Ectodermal cell (in vitro differentiated cells): ENCODE results near the gene DHPS.
"Not testable (repeated sequence)": the region's sequence is repeated elsewhere in the genome, so short reads cannot be mapped to it uniquely, and the experiment has no call there.

Experiments
- H3K27ac ChIP-seq: 2 replicates; pipeline ENCODE4 v1.7.0; 2013; ENCODE audit warnings: mild to moderate bottlenecking, low read depth, low read length; ENCODE audit not compliant: insufficient read depth, poor library complexity, severe bottlenecking
- H3K27me3 ChIP-seq: 2 replicates; pipeline ENCODE4 v1.7.0; 2013; ENCODE audit warnings: mild to moderate bottlenecking, low read length; ENCODE audit not compliant: insufficient read depth, control insufficient read depth, poor library complexity, severe bottlenecking
- H3K36me3 ChIP-seq: one replicate; pipeline ENCODE4 v1.7.0; 2013; ENCODE audit warnings: low read length; ENCODE audit not compliant: control insufficient read depth, insufficient read depth
- H3K4me1 ChIP-seq: one replicate; pipeline ENCODE4 v1.7.0; 2013; ENCODE audit warnings: low read length; ENCODE audit not compliant: control insufficient read depth, insufficient read depth
- H3K4me3 ChIP-seq: 2 replicates; pipeline ENCODE4 v1.7.0; 2013; ENCODE audit warnings: low read depth, low read length, control low read depth; ENCODE audit not compliant: insufficient read depth
- H3K9me3 ChIP-seq: 2 replicates; pipeline ENCODE4 v1.7.0; 2013; ENCODE audit warnings: mild to moderate bottlenecking, low read length, moderate library complexity; ENCODE audit not compliant: control insufficient read depth
- WGBS, 2 experiments: methylation state at CpG; one replicate each; pipeline ENCODE4 v1.1.7; 2013; ENCODE audit warnings: missing lambda C conversion rate in 2 of 2; 5-methylcytosine and 5-hydroxymethylcytosine counted together

DHPS gene

DNA sequence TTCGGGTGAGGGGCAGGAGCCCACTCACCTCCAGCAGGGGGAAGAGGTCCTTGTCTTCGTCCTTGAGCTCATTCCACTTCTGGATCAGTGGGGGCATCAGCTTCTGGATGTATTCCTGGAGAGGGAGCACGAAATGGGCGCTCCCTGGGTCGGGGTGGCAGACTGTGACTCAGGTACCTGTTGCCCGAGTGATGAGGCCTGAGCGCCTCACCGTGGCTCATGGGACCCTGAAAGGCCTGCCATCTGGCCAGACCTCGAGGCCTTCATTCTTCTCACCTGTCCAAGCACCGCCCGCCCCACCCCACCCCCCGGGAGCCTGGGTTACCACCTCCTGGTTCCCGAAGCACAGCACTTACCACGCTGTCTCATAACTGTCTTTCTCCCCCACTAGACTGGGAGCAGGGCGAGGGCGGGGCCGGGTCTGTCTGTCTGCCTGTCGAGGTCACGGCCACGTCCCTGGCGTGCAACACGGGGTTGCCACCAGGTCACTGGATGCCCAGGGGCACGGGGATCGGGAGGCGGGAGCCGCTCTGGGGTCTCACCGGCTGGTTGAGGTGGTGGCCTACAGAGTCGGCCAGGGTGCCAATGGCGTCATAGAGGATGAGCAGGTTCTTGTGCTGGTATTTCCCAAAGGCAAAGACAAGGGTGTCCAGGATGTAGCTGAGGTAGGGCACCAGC, 24.1 kb upstream of the DHPS start:
- 97% methylated on average over 29 of the region's 29 CpGs for WGBS, 2 experiments
- peaks cover 69% of the 10 kb centered on the region for H3K36me3 ChIP-seq

DNA sequence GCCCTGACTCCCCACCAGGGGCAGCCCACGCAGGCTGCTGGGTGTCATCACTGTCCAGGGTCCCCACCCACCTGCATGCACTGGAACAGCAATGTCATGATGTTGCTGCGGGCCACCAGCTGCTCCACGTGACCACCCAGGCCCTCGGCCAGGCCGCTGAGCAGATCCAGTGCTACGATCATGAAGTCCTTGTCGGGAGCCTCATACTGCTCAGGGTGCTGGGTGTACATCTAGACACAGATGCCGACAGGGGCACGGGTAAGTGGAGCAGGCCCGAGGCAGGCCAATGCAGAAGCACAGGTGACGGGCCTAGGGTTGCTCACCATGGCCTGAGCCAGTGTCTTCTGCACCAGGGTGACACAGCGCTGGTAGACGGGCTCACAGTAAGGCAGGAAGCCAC, 23.5 kb upstream of the DHPS start:
- Histone ChIP-seq H3K27ac (no peak overlapping the region), H3K36me3 (peaks cover 68% of the 10 kb centered on the region), H3K4me3 (no peak overlapping the region), H3K4me1 (no peaks in the 10 kb centered on the region), H3K27me3 (no peaks in the 10 kb centered on the region), H3K9me3 (no peaks in the 10 kb centered on the region)
- 95 to 98% methylated on average over 13 of the region's 13 CpGs for WGBS, 2 experiments

More for the DNA sequence above, 24.1 kb upstream of the DHPS start:
- H3K27me3 ChIP-seq, result no peaks in the 10 kb centered on the region
- no peak overlapping the region for H3K27ac ChIP-seq
- H3K4me3 ChIP-seq, result no peak overlapping the region
- no peaks in the 10 kb centered on the region for H3K4me1 ChIP-seq
- H3K9me3 ChIP-seq, result no peaks in the 10 kb centered on the region

DNA sequence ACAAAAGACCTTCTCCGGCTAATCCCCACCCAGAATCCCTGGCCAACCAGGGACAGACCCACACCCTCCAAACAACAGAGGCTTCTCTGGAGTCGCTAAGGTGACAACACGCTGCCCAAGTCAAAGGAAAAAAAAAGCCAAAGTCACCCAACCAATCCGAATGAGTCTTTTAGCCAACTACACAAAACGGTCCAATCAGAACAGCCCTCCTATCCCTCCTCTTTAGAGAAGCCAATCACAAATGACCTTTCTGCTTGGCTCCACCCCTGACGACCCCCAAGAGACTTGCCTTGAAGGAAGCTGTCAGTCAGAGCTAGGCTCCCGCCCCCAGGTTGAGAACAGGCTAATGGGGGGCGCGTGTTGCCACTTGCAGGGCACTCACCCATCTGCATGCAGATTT, 21.4 kb upstream of the DHPS start:
- peaks cover 53% of the 10 kb centered on the region for H3K36me3 ChIP-seq
- 47 to 48% methylated on average over 9 of the region's 9 CpGs for WGBS, 2 experiments
- H3K27me3 ChIP-seq, result no peaks in the 10 kb centered on the region
- peak overlapping the region; percentile 92 for H3K27ac ChIP-seq
- no peaks in the 10 kb centered on the region for H3K4me1 ChIP-seq
- no peaks in the 10 kb centered on the region for H3K9me3 ChIP-seq
- no peak overlapping the region for H3K4me3 ChIP-seq

DNA sequence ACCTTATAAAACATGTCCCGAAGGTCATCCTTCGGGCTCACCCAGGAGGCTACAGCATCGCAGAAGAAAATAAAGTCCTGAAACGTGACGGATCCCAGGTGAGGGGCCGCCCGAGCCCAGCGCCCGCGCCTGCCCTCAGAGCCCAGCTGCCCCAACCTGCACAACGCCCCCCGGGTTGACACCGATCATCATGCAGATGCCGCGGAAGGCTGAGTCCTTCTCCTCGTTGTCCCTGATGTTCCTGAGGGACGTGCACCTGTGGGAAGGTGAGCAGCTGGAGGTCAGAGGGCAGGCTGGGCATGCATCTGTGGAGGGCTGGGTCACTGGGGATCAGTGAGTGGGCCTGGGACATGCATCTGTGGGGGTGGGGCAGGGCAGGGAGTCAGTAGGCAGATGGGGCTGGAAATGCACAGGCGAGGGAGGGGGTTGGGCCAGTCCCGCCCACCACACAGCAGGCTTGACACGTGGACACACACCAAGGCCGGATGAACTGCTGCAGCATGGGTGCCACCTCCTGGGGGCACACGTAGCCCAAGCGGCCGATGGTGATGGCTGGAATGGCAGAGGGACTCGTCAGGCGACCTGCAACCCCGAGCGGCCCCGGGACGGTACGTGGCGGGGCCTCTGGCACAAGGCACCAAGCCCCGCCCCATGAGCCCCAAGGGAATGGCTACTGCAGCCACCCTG, 20.1 kb upstream of the DHPS start:
- H3K27ac ChIP-seq, result no peak overlapping the region
- H3K36me3 ChIP-seq, result peaks cover 53% of the 10 kb centered on the region
- H3K9me3 ChIP-seq, result no peaks in the 10 kb centered on the region
- WGBS, 2 experiments, result 96% methylated on average over 33 of the region's 33 CpGs
- H3K27me3 ChIP-seq, result no peaks in the 10 kb centered on the region
- H3K4me3 ChIP-seq, result no peak overlapping the region
- H3K4me1 ChIP-seq, result no peaks in the 10 kb centered on the region

DNA sequence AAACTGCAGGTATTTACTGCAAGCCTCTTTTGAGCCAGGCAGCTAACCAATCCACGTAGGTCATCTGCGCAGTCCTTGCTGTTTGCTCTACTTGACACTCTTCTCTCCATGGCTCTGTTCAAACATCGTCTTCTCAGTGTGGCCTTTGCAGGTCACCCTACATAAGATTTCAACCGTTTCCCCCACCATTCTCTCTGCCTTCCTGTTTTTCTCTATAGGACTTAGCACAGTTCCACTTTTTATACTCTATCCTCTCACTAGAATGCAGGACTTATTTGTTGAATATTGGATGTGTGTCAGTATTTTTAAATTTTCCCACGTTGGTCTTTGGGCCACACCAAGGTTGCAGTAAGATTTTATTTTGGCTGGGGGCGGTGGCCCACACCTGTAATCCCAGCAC, 16.5 kb upstream of the DHPS start:
- Histone ChIP-seq H3K4me1 (no peaks in the 10 kb centered on the region), H3K27me3 (no peaks in the 10 kb centered on the region), H3K9me3 (no peaks in the 10 kb centered on the region), H3K27ac (no peak overlapping the region), H3K4me3 (no peak overlapping the region), H3K36me3 (peaks cover 32% of the 10 kb centered on the region)
- WGBS, 2 experiments, result 92 to 95% methylated on average over 6 of the region's 6 CpGs

DNA sequence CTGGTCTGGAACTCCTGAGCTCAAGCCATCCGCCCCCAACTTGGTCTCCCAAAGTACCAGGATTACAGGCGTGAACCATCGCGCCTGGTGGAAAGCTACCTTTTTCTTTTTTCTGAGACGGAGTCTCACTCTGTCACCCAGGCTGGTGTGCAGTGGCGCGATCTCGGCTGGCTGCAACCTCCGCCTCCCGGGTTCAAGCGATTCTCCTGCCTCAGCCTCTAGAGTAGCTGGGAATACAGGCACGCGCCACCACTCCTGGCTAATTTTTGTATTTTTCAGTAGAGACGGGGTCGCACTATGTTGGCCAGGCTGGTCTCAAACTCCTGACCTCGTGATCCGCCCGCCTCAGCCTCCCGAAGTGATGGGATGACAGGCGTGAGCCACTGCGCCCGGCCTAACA, 15.7 kb upstream of the DHPS start:
- not testable (repeated sequence) for H3K9me3 ChIP-seq, H3K27ac ChIP-seq, H3K4me1 ChIP-seq, H3K27me3 ChIP-seq, H3K4me3 ChIP-seq
- 94 to 95% methylated on average over 22 of the region's 22 CpGs for WGBS, 2 experiments
- peaks cover 26% of the 10 kb centered on the region for H3K36me3 ChIP-seq

DNA sequence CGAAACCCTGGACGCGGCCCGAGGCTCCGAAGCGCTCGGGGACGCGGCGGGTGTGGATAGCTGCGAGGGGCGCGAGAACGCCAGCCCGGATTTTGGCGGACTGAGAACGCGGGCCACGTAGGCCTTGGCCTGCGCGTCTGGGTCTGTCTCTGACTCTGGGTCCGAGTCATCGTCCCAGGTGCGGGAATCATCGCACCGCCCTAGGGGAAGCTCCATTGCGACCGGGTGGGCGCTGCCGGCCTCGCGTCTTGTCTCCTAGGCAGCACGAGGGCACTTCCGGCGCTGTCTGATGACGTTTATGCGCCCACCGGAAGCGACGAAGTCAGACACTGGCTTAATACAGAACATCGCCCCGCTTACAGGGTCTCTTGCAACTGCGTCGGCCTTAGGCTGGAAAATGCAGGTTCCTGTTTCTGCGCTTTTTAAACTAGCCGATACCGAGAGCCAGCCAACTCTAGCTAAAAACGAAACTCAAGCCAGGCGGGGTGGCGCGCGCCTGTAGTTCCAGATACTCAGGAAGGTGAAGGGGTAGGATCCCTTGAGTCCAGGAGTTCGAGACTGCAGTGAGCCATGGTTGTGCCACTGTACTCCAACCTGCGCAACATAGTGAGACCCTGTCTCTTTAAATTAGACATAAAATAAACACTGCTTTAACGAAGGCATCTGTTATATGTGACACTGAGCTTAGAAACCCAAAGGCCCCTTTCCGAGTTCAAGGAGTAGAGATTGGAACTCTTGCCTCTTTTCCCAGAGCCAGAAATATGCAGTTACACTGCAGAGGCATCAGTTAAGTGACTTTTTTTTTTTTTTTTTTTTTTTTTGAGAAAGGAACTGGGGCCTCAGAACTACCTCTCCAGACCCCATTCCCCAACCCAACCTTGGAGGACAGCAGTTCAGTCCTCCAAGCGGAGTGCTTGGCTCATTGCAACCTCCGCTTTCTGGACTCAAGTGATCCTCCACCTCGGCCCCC, 15.0 kb upstream of the DHPS start, which contains the start of gene FBXW9:
FBXW9 (minus strand) TSS at position 266 of the 970 bp plus-strand sequence; CDS start at position 216, 50 bp downstream.
- H3K36me3 ChIP-seq, result peaks cover 18% of the 10 kb centered on the region
- no peaks in the 10 kb centered on the region for H3K27me3 ChIP-seq
- no peaks in the 10 kb centered on the region for H3K9me3 ChIP-seq
- WGBS, 2 experiments, result 11% methylated on average over 59 of the region's 59 CpGs
- H3K4me3 ChIP-seq, result peak within 1 kb of the TSS; percentile 81
- no peaks in the 10 kb centered on the region for H3K4me1 ChIP-seq
- peak within 1 kb of the TSS; percentile 91 for H3K27ac ChIP-seq

DNA sequence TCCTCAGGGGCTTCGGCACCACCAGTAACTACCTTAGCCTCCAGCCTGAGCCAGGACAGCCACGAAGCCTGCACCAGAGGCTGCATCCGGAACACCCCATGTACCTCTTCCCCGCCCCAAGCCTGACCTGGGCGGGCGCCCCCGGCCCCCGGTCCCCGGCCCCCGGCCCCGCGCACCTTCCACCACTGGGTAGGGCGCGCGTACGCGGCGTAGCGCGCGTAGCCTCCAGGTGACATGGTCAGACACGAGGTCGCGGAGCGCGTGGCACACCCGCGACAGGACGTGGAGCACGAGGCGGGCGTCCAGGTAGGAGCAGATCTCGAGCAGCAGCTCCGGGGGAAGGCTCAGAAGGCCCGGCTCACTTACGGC, 14.3 kb upstream of the DHPS start:
- H3K27ac ChIP-seq, result no peak overlapping the region
- peaks cover 11% of the 10 kb centered on the region for H3K36me3 ChIP-seq
- 9 to 10% methylated on average over 36 of the region's 36 CpGs for WGBS, 2 experiments
- peak overlapping the region; percentile 81 for H3K4me3 ChIP-seq
- H3K27me3 ChIP-seq, result no peaks in the 10 kb centered on the region
- no peaks in the 10 kb centered on the region for H3K9me3 ChIP-seq
- H3K4me1 ChIP-seq, result no peaks in the 10 kb centered on the region

DNA sequence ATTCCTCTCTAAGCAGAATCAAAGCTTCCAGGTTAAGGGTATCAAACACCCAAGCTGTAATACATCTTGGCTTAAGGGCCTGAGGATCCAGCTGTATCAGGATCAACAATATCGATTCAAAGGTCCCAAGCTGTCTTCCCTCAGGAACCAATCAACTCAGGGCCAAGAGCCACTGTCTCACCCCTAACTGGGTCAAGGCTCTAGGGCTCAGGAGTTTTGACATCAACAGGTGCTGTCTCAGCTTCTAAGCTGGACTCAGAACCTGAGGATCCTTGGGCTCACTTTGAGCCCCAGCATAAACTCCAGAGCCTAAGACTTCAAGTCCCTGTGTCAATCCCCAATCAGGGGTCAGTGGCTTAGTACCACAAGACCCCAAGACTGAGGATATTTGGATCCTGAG, 13.8 kb upstream of the DHPS start:
- no peaks in the 10 kb centered on the region for H3K4me1 ChIP-seq
- H3K27me3 ChIP-seq, result no peaks in the 10 kb centered on the region
- peak overlapping the region; percentile 81 for H3K4me3 ChIP-seq
- WGBS, 2 experiments, result 85 to 87% methylated on average over 1 of the region's 1 CpG
- H3K9me3 ChIP-seq, result no peaks in the 10 kb centered on the region
- H3K27ac ChIP-seq, result no peak overlapping the region
- peaks cover 7% of the 10 kb centered on the region for H3K36me3 ChIP-seq

DNA sequence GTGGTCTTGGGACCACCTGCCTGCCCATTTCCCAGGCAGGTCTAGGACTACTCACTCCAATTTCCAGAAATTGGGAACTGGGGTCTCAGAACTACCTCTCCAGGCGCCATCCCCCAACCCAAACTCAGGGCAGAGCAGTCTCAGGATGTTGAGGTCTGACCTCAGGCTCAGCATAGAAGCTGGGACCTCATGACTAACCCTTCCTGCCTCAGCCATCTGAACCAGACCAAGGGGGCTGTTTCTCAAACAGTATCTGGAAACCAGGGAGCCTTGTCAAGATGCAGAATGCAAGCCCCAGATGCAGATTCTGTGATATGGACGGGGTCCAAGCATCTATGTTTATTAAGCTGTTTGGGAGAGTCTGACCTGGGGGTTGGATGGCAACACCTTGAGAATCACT, 13.4 kb upstream of the DHPS start:
- H3K4me3 ChIP-seq, result no peak overlapping the region
- H3K4me1 ChIP-seq, result no peaks in the 10 kb centered on the region
- 75 to 82% methylated on average over 2 of the region's 2 CpGs for WGBS, 2 experiments
- no peaks in the 10 kb centered on the region for H3K9me3 ChIP-seq
- peaks cover 4% of the 10 kb centered on the region for H3K36me3 ChIP-seq
- no peaks in the 10 kb centered on the region for H3K27me3 ChIP-seq
- H3K27ac ChIP-seq, result no peak overlapping the region
